WTC11 (cell line): Measurements from ENCODE around the gene LRR1.

Experiments
- CREB1 ChIP-seq: sonication (generic); formaldehyde crosslinking; IDR thresholded peaks from 2 replicates; pipeline ENCODE4 v1.8.0; 2023; ENCODE audit warnings: mild to moderate bottlenecking, missing genetic modification reagents
- ESRRA ChIP-seq: sonication (generic); formaldehyde crosslinking; IDR thresholded peaks from 2 replicates; pipeline ENCODE4 v1.8.1; 2022; ENCODE audit warnings: mild to moderate bottlenecking, missing genetic modification reagents, borderline replicate concordance
- GABPB1 ChIP-seq: sonication (generic); formaldehyde crosslinking; IDR thresholded peaks from 2 replicates; pipeline ENCODE4 v1.8.1; 2023; ENCODE audit warnings: mild to moderate bottlenecking, missing genetic modification reagents
- HMGA2 ChIP-seq: fragments of 250-450 bp; sonication (Bioruptor Pico); IDR thresholded peaks from 2 replicates; pipeline ENCODE4 v1.4.0; 2021; ENCODE audit warnings: mild to moderate bottlenecking, moderate library complexity
- HMGXB4 ChIP-seq: sonication (generic); formaldehyde crosslinking; IDR thresholded peaks from 2 replicates; pipeline ENCODE4 v1.8.1; 2023; ENCODE audit warnings: mild to moderate bottlenecking, moderate library complexity, missing genetic modification reagents
- MAX ChIP-seq: sonication (generic); formaldehyde crosslinking; IDR thresholded peaks from 2 replicates; pipeline ENCODE4 v1.8.0; 2022; ENCODE audit warnings: mild to moderate bottlenecking, missing genetic modification reagents
- NR1H2 ChIP-seq: sonication (generic); formaldehyde crosslinking; IDR thresholded peaks from 2 replicates; pipeline ENCODE4 v1.9.0; 2021; ENCODE audit warnings: mild to moderate bottlenecking, moderate library complexity, missing genetic modification reagents
- ZNF138 ChIP-seq: sonication (generic); formaldehyde crosslinking; conservative IDR thresholded peaks from 2 replicates; pipeline ENCODE4 v1.8.1; 2022; ENCODE audit warnings: mild to moderate bottlenecking, moderate library complexity, missing genetic modification reagents
- ZNF232 ChIP-seq: sonication (generic); formaldehyde crosslinking; IDR thresholded peaks from 2 replicates; pipeline ENCODE4 v1.8.0; 2022; ENCODE audit warnings: mild to moderate bottlenecking, missing genetic modification reagents
- TF ChIP-seq, protein P1 (sequence below): fragments of 200-600 bp; IDR thresholded peaks from 2 replicates; pipeline ENCODE4 v1.8.0; 2022; ENCODE audit warnings: antibody characterized with exemption
- TF ChIP-seq, protein P2 (sequence below): sonication (generic); formaldehyde crosslinking; IDR thresholded peaks from 2 replicates; pipeline ENCODE4 v1.8.0; 2022; ENCODE audit warnings: mild to moderate bottlenecking, missing genetic modification reagents
- TF ChIP-seq, protein P3 (sequence below): sonication (generic); formaldehyde crosslinking; IDR thresholded peaks from 2 replicates; pipeline ENCODE4 v1.8.0; 2022; ENCODE audit warnings: mild to moderate bottlenecking, missing genetic modification reagents
- TF ChIP-seq, protein P4 (sequence below): fragments of 250-450 bp; sonication (Bioruptor Pico); IDR thresholded peaks from 2 replicates; pipeline ENCODE4 v1.9.0; 2021; ENCODE audit warnings: moderate library complexity, mild to moderate bottlenecking, inconsistent platforms, borderline replicate concordance

DNA sequence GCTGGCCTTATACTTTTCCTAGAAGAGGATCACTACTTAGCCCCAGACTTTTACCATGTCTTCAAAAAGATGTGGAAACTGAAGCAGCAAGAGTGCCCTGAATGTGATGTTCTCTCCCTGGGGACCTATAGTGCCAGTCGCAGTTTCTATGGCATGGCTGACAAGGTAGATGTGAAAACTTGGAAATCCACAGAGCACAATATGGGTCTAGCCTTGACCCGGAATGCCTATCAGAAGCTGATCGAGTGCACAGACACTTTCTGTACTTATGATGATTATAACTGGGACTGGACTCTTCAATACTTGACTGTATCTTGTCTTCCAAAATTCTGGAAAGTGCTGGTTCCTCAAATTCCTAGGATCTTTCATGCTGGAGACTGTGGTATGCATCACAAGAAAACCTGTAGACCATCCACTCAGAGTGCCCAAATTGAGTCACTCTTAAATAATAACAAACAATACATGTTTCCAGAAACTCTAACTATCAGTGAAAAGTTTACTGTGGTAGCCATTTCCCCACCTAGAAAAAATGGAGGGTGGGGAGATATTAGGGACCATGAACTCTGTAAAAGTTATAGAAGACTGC, 23.4 kb downstream of the LRR1 start:
- TF ChIP-seq, protein P1, sequence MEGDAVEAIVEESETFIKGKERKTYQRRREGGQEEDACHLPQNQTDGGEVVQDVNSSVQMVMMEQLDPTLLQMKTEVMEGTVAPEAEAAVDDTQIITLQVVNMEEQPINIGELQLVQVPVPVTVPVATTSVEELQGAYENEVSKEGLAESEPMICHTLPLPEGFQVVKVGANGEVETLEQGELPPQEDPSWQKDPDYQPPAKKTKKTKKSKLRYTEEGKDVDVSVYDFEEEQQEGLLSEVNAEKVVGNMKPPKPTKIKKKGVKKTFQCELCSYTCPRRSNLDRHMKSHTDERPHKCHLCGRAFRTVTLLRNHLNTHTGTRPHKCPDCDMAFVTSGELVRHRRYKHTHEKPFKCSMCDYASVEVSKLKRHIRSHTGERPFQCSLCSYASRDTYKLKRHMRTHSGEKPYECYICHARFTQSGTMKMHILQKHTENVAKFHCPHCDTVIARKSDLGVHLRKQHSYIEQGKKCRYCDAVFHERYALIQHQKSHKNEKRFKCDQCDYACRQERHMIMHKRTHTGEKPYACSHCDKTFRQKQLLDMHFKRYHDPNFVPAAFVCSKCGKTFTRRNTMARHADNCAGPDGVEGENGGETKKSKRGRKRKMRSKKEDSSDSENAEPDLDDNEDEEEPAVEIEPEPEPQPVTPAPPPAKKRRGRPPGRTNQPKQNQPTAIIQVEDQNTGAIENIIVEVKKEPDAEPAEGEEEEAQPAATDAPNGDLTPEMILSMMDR = no peak
- TF ChIP-seq NR1H2 (CRISPR knock-in tag) (no peak), ZNF138 (CRISPR knock-in tag) (no peak), GABPB1 (CRISPR knock-in tag) (no peak), CREB1 (CRISPR knock-in tag) (no peak), ZNF232 (CRISPR knock-in tag) (no peak), HMGA2 (CRISPR knock-in tag) (no peak), MAX (no peak), ESRRA (CRISPR knock-in tag) (no peak), HMGXB4 (CRISPR knock-in tag) (no peak)
- TF ChIP-seq, protein P2, sequence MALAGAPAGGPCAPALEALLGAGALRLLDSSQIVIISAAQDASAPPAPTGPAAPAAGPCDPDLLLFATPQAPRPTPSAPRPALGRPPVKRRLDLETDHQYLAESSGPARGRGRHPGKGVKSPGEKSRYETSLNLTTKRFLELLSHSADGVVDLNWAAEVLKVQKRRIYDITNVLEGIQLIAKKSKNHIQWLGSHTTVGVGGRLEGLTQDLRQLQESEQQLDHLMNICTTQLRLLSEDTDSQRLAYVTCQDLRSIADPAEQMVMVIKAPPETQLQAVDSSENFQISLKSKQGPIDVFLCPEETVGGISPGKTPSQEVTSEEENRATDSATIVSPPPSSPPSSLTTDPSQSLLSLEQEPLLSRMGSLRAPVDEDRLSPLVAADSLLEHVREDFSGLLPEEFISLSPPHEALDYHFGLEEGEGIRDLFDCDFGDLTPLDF (CRISPR knock-in tag) = no peak
- TF ChIP-seq, protein P3, sequence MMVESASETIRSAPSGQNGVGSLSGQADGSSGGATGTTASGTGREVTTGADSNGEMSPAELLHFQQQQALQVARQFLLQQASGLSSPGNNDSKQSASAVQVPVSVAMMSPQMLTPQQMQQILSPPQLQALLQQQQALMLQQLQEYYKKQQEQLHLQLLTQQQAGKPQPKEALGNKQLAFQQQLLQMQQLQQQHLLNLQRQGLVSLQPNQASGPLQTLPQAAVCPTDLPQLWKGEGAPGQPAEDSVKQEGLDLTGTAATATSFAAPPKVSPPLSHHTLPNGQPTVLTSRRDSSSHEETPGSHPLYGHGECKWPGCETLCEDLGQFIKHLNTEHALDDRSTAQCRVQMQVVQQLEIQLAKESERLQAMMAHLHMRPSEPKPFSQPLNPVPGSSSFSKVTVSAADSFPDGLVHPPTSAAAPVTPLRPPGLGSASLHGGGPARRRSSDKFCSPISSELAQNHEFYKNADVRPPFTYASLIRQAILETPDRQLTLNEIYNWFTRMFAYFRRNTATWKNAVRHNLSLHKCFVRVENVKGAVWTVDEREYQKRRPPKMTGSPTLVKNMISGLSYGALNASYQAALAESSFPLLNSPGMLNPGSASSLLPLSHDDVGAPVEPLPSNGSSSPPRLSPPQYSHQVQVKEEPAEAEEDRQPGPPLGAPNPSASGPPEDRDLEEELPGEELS (CRISPR knock-in tag) = no peak
- TF ChIP-seq, protein P4, sequence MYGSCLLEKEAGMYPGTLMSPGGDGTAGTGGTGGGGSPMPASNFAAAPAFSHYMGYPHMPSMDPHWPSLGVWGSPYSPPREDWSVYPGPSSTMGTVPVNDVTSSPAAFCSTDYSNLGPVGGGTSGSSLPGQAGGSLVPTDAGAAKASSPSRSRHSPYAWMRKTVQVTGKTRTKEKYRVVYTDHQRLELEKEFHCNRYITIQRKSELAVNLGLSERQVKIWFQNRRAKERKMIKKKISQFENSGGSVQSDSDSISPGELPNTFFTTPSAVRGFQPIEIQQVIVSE (CRISPR knock-in tag) = no peak
